MV-4-11 (cell line): Measurements from ENCODE around the gene VIPR1.

Source experiments
- DNase-seq: peaks from one replicate; lab custom pipeline; 2025; lab: John Stamatoyannopoulos, UW

VIPR1 gene

GRCh38 chr3:42493798-42494151 lies 8.7 kb upstream of the VIPR1 start:
- no peak for DNase-seq

DNA sequence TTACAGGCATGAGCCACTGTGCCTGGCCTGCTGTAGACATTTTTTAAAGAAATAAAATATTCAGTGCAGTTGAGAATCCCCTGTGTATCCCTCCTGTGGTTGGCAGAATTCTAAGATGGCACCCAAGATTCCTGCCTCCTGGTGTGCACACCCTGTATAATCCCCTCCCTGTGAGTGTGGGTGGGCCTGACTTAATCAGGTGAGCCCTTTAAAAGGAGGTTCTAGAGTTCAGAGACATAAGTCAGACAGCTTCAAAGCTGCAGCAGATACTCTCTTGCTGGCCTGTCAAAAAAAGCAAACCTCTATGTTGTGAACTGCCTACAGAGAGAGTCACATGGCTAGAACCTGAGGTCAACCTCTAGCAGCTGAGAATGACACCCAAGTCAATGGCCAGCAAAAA lies 7.0 kb upstream of the VIPR1 start:
- DNase-seq = no peak

- DNase-seq = peak; percentile 12
Observed at GRCh38 chr3:42497009-42497731, 5.3 kb upstream of the VIPR1 start.

DNA sequence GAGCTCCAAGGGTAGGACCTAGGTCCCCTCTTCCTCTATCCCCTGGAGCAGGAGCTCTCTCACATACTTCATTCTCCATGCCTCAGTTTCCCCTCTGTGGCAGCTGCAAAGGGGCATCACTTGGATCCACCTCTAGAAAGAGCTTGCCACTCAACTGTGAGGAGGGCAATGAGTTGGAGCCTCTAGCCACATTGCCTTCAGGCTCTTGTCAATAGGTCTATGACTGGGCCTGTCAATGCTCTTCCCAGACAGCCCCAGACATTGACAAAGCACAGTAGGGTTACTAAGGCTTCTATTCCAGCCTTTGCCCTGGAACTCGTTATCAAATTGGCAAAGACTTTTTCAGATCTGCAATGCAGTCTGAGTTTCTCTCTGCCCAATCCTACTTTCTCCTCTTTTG lies 4.4 kb upstream of the VIPR1 start:
- DNase-seq = no peak

GRCh38 chr3:42498791-42499477 lies 3.5 kb upstream of the VIPR1 start:
- no peak for DNase-seq

DNA sequence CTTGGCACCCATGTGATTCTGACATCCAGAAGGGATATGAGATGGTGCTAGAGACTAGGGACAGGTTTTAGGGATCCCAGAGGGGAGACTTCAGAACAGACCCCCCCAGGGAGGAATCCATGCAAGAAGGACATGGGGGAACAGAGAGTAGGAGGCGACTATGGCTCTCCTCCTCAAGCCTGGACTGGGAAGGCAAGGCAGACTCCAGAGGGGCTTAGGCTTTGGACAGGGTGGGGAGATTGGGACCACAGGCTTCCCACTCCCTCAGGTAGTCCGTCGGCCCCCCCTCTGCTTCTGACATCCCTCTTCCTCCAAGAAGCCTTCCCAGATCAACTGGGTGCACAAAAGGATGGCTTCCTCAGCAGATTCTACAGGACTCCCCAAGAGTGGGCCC lies 3.0 kb upstream of the VIPR1 start:
- no peak for DNase-seq

- DNase-seq = no peak
Observed at GRCh38 chr3:42500091-42500490, 2.4 kb upstream of the VIPR1 start.

- DNase-seq = no peak
Observed at GRCh38 chr3:42500909-42501308, 1.5 kb upstream of the VIPR1 start.

GRCh38 chr3:42501321-42501680 lies 1.1 kb upstream of the VIPR1 start:
- DNase-seq = no peak

DNA sequence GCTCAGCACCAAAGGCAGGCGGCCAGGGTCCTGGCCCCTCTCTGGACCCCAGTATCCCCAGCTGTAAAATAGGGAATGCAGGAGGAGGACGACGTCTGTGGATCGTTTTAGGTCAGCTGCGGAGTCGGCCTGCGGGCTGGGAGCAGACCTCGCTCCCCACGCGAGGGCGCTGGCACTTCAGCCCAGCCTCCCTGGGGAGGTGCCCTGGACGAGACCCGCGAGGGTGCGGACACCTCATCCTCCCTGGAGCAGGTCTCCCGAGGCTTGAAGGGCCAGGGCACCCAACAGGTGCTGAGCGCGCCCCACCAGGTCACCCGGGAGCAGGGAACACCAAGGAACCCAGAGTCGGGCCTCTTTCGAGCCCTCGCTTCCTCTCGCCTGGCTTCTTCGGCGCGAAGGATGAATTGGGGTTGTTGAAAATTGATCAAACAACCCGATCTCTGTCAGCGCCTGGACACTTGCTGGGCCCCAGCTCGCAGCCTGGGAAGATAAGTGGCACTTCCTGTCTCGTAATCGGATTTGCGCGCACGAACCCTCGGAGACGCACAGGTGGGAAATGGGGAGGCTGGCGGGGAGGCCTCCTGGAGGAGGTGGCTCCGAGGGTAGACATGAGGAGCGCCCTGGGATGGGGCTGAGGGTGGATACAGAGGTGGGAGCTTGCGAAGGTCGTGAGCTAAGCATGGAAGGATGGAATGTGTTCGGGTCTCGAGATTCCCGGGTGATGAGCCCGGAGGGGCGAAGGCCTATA lies 588 bp upstream of the VIPR1 start:
- DNase-seq = peak; percentile 28

DNA sequence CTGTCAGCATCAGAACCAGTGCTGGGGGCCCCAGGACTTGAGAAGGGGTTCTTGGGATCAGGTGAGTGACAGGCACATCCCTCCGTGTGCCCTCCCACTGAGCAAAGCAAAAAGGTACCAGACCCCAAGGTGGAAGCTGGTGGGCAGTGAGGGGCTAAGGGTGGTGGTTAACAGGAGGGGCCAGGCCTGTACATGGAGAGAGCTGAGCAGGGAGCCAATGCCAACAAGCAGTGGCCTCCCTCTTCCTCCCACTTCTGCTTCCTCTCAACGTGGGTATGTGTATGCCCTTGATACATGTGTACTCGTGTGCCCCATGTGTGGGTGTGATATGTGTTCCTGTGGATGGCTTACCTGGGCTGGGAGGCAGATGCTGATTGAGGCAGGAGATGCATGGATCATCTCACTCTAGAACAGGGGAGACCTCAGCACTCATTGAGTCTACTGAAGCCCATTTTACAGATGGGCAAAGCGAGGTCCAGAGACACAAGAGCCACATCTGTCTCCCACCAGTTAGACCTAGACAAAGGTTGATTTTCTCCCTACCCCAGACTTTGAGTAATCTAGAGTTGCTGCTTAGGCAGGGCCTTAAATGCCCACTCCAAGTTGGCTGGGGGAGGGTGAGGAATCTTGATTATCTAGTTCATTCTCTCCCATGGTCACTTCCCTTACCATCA lies 945 bp downstream of the VIPR1 start:
- DNase-seq = no peak

DNA sequence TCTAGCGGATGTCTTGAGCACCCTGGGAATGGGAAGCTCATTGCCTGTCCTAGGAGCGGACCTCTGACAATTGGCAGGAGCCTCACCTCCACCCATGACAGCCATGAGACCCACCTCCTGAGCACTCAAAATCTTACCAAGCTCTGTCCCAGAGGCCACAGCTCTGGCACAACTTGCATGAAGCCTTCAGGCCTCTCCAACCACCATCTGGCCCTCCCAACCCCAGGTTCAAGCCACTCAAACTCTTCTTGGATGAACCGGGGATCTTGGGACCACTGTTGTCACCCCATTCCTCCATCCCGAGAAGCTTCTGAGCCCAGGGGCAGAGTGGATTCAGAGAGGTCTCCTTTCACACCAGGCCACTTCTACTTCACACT lies 1.5 kb downstream of the VIPR1 start:
- no peak for DNase-seq

DNA sequence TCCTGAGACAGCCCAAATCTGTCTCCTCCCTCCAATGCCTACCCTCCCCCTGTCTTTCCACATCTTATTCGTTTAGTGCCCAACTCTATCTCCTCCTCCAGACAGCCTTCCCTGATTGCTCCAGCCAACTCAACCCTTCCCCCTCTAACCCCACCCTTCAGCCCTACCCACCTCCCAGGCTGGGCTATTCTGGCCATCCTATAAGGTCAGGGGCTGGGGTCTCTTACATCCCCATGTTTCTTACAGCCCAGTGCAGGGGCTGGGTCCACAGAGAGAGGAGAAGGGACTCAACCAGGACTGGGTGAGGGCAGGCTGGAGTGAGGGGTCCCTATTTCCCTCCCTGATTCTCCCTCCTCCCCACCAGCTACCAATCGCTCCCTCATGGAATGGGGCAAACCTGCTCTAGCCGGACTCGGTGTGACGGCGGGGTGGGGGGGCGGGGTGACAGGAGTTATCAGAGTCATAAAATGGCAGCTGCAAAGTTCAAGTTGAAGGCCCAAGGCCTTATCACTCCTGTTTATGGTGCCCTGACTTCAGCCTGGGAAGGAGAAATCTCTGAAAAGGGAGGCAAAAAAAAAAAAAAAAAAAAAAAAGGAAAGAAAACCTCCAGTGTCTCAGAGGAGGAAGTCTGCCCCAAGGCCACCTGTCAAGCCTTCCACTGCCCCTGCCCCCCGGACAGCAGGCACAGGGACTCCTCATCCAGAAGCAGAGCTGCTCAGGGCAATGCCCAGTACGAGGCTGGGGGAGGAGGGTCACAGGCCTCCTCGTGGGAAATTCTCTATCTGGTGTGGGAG lies 2.1 kb downstream of the VIPR1 start:
- no peak for DNase-seq

DNA sequence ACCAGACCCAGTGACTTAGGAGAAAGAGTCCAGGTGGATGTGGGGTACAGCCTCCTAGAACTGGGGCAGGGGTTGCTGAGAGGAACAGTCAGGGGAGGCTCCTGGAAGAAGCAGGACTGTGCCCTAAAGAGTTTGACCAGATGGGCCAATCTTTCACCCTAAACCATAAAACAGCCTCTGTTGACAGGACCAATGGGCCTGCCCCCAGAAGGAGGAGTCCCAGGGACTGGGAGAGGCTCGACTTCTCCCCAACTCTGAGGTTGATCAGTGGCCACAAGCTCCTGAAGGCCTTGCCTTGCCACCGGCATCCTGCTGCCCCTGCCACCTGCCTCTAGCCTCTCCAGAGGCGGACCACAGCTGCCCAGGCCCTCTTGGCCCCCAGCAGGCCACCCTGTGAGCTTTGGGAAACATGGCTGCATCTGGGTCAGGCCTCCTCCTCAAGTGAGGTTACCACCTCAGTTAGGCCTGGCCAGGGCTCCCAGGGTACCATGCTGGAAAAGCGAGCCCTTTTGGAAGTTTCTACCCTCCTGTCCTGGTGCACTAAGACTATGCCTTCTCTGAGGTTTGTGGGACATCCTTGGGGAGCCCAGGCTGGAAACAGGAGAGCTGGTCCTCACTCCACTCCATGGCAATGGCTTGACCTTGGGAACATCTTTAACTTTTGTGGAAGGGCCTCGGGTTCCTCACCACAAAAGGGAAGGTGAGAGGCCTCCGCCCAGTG lies 2.8 kb downstream of the VIPR1 start:
- no peak for DNase-seq

DNA sequence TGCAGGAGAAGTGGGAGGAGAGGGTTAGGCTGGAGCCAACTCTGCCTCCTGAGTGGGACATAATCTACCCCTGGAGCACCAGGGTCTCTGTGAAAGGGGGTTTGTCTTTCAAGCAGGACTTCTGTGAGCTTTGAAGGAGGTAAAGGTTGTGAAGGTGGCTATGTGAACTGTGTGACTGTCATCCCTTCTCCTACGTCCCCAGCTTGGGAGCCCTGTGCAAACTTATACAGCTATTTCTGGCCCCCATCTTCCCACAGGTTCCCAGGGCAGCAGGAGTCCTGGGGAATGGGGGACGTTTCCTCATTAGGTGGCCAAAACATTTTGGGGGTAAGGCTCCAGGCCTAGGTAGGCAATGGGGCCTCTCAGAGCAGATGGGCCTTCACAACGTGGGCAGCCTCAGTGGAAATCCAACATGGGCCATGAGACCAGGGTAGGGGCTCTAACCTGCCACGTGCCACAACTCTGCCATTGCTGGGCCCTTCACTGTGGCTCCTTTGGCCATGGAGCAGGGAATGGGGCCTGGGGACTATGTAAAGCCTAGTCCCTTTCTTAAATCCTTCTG lies 3.5 kb downstream of the VIPR1 start:
- no peak for DNase-seq

DNA sequence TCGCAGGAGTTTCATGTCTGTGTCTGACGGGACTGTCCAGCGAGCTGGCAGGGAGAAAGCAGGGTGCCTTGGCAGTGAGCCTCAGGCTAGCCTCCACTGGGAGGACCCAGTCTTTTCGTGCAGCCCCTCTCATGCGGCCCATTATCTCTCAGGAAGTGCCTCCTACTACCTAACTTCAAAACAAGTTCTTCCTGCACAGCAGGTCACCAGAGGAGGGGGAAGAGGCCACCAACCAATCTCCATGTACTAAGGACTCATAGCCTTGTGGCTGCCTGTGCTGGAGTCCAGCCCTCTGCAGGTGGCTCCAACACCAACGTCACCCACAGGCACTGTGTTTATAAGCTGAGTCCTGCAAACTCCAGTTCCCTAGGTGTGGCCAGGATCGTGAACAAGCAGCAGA lies 4.8 kb downstream of the VIPR1 start:
- no peak for DNase-seq

DNA sequence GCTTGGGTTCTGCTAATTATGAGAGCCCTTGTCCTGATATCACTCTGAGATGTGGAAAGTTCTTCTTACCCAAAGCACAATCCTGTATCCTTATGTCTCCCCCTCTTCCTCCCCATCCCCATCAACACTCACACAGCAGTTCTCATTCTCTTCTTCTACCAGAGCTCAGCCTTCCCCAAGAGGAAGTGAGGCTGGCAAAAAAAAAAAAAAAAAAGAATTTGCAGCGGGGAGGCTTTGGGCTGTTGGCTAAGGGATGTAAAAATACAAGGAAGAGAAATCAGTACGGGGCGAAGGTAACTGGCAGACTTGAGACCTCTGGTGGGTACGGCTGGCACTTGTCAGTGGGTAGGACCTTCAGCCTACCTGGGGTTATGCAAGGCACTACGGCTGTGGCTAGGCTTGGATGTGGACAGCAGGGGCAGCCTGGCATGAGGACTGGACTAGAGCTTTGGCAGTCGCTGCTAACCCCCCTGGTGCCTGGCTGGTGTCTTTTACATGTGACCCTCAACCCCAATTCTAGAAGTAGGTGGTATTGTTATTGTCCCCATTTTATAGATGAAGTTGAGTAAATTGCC lies 5.4 kb downstream of the VIPR1 start:
- peak; percentile 52 for DNase-seq

GRCh38 chr3:42508562-42508961 lies 6.1 kb downstream of the VIPR1 start:
- DNase-seq = no peak

DNA sequence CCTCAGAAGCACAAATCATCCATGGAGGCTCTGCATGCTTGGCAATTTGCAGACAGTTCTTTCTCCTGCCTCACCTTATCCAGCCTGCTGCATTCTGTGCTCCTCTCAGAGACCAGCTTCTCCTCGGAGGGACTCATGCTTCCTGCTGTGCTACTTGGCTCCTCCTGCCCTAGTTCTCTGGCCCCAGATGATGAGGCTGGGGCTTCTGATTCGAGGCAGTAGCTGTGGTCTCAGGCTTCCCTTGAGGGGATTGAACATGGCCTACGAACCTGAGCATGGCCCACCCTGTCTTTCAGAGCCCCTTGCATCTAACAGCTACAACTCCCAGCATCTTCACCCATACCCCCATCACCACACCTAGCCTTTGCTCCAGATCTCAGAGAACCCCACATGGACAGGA lies 6.7 kb downstream of the VIPR1 start:
- no peak for DNase-seq

GRCh38 chr3:42510325-42510724 lies 7.9 kb downstream of the VIPR1 start:
- no peak for DNase-seq

DNA sequence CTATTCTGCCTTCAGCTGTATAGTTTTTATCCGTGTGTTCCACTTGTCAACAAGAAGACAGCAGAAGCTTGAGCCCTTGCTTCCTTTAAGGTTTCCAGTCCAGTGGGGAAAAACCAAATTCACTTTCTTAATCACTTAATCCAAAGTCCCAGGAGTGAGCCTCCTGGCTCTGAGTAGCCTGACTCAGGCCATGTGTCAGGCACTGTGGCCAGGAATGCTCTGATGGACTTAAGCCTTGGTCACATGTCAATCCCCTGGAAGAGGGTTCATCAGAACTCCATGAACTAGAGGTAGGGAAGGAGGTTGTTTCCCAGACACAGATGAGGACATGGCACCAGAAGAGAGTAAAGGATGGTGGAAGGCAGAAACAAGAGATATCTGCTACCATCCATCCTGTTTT lies 8.8 kb downstream of the VIPR1 start:
- DNase-seq = no peak
